GM18505 (cell line): ENCODE measurements around the gene SDK1.

ENCODE experiments used
- ATAC-seq: cut with Tn5 transposase; IDR thresholded peaks from one replicate; pipeline ENCODE4 v1.9.1; 2021; ENCODE audit not compliant: unreplicated experiment
- POLR2A ChIP-seq: IDR thresholded peaks from 4 replicates; pipeline ENCODE4 v1.6.1; 2011; ENCODE audit warnings: borderline replicate concordance; ENCODE audit not compliant: insufficient read depth, insufficient read length; ENCODE audit errors: extremely low read depth

SDK1 gene

DNA sequence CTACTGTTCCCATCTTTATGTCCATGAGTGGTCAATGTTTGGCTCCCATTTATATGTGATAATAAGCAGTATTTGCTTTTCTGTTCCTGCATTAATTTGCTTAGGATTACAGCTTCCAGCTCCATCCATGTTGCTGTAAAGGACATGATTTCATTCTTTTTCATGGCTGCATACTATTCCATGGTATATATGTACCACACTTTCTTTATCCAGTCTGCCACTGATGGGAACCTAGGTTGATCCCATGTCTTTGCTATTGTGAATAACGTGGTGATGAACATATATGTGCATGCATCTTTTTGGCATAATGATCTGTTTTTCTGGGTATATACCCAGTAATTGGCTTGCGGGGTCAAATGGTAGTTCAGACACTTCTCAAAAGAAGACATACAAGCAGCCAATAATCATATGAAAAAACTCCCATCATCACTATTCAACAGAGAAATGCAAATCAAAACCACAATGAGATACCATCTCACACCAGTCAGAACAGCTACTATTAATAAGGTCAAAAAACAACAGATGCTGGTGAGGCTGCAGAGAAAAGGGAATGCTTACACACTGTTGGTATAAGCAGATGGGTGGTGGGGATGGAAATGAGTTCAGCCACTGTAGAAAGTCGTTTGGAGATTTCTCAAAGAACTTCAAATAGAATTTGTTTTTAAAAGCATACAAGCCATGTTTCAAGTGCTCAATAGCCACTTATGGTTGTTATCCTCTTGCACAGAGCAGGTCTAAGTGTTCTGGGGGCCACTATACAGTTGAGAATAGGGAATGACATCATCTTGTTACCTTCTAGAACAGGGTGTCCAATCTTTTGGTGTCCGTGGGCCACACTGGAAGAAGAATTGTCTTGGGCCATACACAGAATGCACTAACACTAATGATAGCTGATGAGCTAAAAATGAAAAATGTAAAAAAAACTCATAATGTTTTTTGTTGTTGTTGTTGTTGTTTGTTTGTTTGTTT is 23.2 kb upstream of the SDK1 start:
- no peak for ATAC-seq
- no peak for TF ChIP-seq POLR2A

DNA sequence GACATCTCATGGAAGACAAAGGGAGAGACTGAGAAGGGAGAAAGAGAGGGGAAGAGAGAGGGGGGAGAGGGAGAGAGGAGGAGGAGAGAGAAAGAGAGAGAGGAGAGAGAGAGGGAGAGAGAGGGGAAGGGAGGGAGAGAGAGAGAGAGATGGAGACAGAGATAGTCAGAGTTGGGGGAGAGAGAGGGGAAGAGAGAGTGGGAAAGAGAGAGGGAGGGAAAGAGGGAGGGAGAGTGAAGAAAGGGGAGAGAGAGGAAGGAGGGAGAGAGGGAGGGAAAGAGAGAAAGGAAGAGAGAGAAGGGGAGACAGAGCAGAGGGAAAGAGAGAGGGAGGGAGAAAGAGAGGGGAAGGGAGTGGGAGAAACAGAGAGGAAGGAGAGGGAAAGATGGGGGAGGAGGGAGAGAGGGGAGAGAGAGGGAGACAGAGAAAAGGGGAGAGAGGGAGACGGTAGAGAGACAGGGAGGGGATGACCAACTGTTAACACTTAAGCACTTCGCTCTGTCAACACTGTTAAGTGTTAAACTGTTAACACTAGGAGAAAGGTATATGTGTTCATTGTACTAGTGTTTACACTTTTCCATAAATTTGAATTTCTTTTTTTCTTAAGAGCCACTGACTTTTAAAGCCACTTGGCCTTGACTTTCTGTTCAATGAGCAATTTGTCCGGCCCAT is 21.8 kb upstream of the SDK1 start:
- ATAC-seq, result no peak
- TF ChIP-seq POLR2A, result no peak

DNA sequence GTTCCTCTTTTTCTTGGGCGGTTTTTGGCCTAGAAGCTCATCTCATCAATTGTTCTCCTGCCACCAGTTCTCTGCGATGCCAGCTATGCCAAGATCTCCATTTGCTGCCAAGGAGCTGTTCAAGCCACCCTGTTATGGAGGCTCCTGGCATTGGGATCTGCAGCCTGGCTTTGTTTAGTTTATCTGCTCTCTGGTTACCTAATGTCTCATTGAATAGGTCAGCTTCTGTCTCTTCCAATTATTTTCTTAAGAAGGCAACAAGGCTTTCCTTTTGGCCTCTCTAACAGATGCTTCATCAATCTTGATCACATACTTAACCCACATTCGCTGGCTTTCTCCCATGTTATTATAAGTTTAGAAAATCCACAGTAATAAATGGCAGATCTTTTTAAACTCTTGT is 20.6 kb upstream of the SDK1 start:
- TF ChIP-seq POLR2A, result no peak
- ATAC-seq, result no peak

DNA sequence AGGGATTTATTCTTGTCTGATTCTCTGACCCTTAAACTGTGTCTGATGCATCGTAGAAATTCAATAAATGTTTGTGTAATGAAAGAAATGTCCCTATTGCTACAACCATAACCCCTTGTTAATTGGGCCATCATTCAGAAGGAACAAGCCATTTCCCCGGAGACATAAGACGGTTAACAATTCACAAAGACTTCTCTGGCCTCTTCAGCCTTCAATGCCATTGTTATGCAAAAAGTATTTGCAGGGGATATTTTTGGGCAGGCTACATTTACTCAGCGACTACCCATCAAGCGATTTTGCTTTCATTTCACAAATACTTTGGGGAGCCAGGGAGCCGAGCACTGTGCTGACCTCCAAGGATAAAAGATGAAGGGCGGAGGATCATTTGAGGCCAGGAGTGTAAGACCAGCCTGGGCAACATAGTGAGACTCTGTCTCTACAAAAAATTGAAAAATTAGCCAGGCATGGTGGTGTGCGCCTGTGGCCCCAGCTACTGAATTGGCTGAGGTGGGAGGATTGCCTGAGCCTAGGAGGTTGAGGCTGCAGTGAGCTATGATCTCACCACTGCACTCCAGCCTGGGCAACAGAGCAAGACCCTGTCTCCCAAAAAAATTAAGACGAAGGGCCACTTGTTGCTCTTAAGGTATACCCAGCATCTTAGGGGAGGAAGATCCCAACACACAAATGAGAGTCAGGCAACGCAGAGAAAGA is 20.0 kb upstream of the SDK1 start:
- no peak for ATAC-seq
- TF ChIP-seq POLR2A, result no peak

DNA sequence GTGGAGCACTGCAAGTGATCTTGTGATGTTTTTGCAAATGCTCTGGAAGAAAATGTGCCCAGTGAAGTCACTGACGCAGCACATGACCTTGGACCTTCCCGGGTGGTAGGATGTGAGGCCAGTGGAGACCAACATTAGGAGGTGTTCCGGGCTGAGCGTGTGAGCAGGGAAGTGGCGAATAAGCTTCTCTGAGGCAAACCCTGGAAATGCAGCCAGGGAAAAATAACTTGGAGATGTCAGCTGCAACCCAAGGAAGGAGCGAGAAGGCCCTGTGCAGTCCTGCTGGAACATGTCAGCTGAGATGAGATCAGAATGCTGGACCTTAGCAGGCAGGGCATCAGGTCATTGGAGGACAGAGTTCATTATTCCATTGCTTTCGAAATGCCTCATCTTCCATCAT is 18.6 kb upstream of the SDK1 start:
- no peak for ATAC-seq

DNA sequence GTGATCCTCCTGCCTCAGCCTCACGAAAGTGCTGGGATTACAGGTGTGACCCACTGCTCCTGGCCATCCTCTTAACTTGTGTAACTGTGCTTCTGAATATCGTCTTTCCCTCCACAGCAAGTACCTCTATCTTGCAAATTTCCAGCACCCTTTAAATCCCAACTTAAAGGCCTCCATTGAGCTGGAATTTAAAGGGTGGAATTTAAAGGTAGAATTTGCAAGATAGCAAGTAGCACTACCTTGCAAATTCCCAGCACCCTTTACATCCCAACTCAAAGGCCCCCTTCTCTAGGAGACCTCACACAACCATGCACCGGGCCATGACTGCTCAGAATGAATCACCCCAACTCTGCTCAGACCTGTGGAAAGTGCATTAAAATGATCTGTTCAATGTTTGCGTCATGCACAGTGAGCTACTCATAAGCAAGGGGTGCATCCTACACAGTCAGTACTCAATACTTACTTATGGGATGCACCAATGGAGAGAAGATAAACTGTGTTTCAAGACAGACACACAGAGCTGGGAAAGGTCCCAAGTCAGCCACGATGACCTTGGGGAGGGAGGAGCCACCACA is 17.8 kb upstream of the SDK1 start:
- TF ChIP-seq POLR2A, result no peak
- ATAC-seq, result no peak

More for the DNA sequence above, 18.6 kb upstream of the SDK1 start:
- TF ChIP-seq POLR2A, result no peak

DNA sequence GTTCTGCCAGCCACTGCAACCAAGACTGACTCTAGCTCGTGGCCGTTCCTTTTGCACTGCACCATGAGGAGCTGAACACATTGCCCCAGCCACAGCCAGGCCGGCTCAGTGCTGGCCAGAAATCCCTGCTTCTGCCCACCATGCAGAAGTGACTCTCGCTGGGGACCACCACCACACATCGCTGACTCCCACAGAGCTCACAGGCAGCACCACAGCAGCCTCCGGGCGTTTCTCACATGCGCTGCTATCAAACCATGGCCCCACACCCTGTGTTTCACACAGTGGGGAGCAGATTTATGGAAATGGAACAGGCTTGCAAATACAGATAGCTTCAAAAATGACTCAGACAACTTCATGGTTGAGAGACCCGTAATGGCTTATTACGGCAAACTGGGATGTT is 15.4 kb upstream of the SDK1 start:
- TF ChIP-seq POLR2A, result no peak
- ATAC-seq, result no peak

DNA sequence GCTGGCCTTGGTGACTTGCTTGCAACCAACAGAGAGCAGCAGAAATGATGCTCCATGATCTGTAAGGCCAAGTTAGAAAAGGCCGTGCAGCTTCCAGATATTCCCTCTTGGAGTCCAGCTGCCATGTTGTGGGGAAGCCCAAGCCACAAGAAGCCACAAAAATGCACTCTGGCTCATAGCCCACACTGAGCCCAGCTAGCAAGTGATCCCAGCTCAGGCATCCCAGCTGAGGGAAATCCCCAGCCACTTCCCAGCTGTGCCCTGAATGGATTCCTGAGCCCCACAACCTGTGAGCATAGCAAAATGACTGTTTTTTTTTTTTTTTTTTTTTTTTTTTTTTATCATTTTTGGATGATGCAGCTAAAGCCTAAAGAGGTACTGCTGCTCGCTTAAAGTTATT is 11.1 kb upstream of the SDK1 start:
- no peak for TF ChIP-seq POLR2A
- ATAC-seq, result no peak

DNA sequence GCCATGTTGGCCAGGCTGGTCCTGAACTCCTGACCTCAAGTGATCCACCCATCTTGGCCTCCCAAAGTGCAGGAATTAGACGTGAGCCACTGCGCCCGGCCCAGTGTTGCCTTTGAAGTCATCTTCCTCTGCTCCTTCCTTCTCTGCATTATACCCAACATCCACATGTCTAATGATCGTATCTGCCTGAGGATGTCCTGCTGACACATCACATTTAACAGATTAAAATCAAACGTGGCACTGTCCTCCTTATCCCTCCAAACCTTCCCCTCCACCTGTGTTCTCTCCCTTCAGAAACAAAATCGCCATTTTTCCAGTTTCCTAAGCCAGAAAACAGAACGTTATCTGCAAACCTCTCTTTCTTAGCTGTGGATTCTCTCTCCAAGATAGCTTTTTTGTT is 8.4 kb upstream of the SDK1 start:
- TF ChIP-seq POLR2A, result no peak
- no peak for ATAC-seq

DNA sequence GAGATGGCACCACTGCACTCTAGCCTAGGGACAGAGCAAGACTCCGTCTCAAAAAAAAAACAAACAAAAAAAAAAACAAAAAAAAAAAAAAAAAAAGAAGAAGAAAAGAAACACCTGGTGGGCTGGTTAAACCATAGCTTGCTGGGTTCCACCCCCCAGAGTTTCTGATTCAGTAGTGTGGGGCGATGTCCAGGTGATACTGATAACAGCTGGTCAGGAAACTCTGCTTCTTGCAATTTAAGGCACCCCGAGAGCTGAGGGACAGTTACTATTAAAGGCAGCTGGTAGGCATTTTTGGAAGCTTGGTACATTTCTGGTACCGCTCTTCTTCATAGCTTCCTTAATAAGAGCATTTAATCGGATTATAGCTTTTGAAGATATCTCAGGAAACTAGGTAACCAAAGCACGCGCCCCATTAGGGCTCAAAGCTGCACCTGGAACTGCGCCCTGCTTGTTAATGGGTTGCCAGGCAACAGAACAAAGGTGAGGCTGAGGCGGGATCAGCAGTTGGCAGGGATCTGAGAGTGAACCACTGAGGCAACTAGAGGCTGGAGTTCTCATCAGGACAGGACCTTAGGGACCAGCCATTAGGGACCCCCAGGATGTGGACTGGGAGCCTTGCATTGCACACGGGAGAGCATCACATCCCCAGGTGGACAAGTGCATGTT is 6.5 kb upstream of the SDK1 start:
- no peak for TF ChIP-seq POLR2A
- no peak for ATAC-seq

DNA sequence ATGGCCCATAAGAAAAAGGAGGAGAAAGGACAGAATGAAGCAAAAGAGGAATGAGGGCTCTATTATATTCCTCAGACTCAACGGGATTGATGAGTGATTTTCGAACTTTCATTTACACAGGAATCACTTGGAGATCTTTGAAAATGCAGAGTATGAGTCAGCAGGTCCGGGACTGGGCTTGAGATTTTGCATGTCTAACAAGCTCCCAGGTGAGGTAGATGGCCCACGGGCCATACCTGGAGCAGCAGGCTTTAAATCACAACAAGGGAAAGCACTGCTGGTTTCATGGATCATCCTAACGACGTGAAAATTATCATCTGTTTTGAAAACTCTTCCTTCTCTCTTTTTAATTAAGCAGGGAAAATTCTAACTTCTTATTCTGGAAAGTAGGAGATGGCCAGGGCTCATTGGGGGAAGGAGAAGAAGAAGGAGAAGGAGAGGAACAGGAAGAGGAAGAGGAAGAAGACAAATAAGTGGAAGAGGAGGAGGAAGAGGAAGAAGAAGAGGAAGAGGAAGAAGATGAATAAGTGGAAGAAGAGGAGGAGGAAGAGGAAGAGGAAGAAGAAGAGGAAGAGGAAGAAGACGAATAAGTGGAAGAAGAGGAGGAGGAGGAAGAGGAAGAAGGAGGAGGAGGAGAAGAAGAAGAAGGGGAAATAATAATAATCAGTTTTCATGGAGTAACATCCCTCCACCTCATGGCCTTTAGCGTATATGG is 3.8 kb upstream of the SDK1 start:
- no peak for TF ChIP-seq POLR2A
- ATAC-seq, result no peak

DNA sequence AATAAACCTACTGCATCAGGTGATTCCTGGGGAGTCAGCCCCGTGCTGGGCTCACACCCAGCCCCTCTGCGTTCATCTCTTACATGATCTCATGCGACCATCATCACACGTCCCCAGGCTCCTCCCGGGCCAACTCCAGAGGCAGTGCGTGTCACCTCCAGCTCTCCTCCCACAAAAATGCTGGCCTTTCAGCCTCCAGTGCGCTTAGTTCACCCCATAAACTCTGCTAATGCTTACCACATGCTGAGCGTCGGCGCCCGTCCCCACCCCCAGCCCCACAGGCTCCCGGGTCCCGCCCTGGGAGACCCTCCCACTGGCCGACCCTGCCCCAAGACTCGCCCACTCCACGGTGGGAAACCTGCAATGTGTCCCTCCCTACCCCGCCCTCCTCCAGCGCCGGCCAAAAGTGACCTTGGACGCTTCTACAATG is 816 bp upstream of the SDK1 start:
- TF ChIP-seq POLR2A, result no peak
- ATAC-seq, result no peak

DNA sequence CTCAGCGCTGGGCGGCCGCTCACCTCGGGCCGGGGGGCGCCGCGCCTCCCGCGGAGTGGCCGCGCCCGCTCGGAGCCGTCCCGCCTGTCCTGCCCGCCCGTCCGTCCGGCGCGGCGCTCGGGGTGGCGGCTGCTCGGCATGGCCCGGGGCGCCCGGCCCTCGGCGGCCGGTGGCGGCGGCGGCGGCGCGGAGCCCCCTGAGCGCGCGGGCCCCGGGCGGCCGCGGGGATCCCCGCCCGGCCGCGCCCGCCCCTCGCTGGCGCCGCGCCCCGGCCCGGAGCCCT is 338 bp downstream of the SDK1 start:
- ATAC-seq, result peak; percentile 24
- TF ChIP-seq POLR2A, result no peak
